SK-N-SH (cell line): Measurements from ENCODE around the gene LRRC15.

Experiments used
- CTCF ChIP-seq: fragments of 200-600 bp; sonication (generic); IDR thresholded peaks from 2 replicates; pipeline ENCODE4 v1.6.1; 2017; ENCODE audit warnings: antibody characterized with exemption, mild to moderate bottlenecking, moderate library complexity
- EZH2phosphoT487 ChIP-seq: fragments of 200-600 bp; sonication (generic); IDR thresholded peaks from 2 replicates; pipeline ENCODE4 v1.6.1; 2017; ENCODE audit warnings: low read depth, mixed run types, mild to moderate bottlenecking, antibody characterized with exemption, moderate library complexity, borderline replicate concordance
- GABPA ChIP-seq: IDR thresholded peaks from 2 replicates; pipeline ENCODE4 v1.4.0; 2012; ENCODE audit warnings: low read depth, mild to moderate bottlenecking
- IRF3 ChIP-seq: fragments of 150-350 bp; IDR thresholded peaks from 2 replicates; pipeline ENCODE4 v1.6.1; 2016; ENCODE audit warnings: mild to moderate bottlenecking, low read depth, low read length
- MAX ChIP-seq: IDR thresholded peaks from 2 replicates; pipeline ENCODE4 v1.4.0; 2012; ENCODE audit warnings: low read depth
- MEF2A ChIP-seq: IDR thresholded peaks from 2 replicates; pipeline ENCODE4 v1.4.0; 2012; ENCODE audit warnings: low read depth, borderline replicate concordance
- MXI1 ChIP-seq: IDR thresholded peaks from 2 replicates; pipeline ENCODE4 v1.6.1; 2012; ENCODE audit warnings: mild to moderate bottlenecking, low read depth, low read length, improper control_type of control experiment
- PBX3 ChIP-seq: IDR thresholded peaks from 2 replicates; pipeline ENCODE4; 2012
- POLR2AphosphoS5 ChIP-seq: IDR thresholded peaks from 2 replicates; pipeline ENCODE4 v1.6.1; 2012; ENCODE audit warnings: low read depth, low read length
- RCOR1 ChIP-seq: fragments of 150-350 bp; IDR thresholded peaks from 2 replicates; pipeline ENCODE4 v1.6.1; 2017; ENCODE audit warnings: antibody characterized with exemption, low read length
- REST ChIP-seq: IDR thresholded peaks from 2 replicates; pipeline ENCODE4 v1.6.1; 2012; ENCODE audit warnings: mild to moderate bottlenecking, low read depth, low read length, moderate library complexity
- RFX5 ChIP-seq: IDR thresholded peaks from 2 replicates; pipeline ENCODE4 v1.6.1; 2012; ENCODE audit warnings: mild to moderate bottlenecking, improper control_type of control experiment, low read length
- TAF1 ChIP-seq: IDR thresholded peaks from 2 replicates; pipeline ENCODE4 v1.6.1; 2012; ENCODE audit warnings: low read depth, mild to moderate bottlenecking, low read length, moderate library complexity, borderline replicate concordance

- TF ChIP-seq CTCF: no peak
- TF ChIP-seq RFX5: no peak
- no peak for TF ChIP-seq EZH2phosphoT487
- TF ChIP-seq MAX: no peak
- TF ChIP-seq POLR2AphosphoS5: no peak
- TF ChIP-seq RCOR1: no peak
- TF ChIP-seq MXI1: no peak
- TF ChIP-seq TAF1: no peak
- TF ChIP-seq MEF2A: no peak
- TF ChIP-seq GABPA: no peak
- no peak for TF ChIP-seq IRF3
- TF ChIP-seq PBX3: no peak
- no peak for TF ChIP-seq REST
These were observed 23.0 kb upstream of the LRRC15 start for GRCh38 chr3:194392576-194392975.
